Stimulated activated CD4-positive, alpha-beta T cell treated with anti-CD3 and anti-CD28 coated beads, TNF-alpha, amount 100 ng/mL, for 1 hour (primary cell): Measurements from ENCODE around the gene SLC35E1.

ENCODE experiments used
- DNase-seq, 3 donors: peaks; one replicate each; pipeline ENCODE4 v3.0.0-alpha.2; 2020; ENCODE audit warnings: low read depth in 3 of 3, low spot score in 1 of 3

The SLC35E1 gene

DNA sequence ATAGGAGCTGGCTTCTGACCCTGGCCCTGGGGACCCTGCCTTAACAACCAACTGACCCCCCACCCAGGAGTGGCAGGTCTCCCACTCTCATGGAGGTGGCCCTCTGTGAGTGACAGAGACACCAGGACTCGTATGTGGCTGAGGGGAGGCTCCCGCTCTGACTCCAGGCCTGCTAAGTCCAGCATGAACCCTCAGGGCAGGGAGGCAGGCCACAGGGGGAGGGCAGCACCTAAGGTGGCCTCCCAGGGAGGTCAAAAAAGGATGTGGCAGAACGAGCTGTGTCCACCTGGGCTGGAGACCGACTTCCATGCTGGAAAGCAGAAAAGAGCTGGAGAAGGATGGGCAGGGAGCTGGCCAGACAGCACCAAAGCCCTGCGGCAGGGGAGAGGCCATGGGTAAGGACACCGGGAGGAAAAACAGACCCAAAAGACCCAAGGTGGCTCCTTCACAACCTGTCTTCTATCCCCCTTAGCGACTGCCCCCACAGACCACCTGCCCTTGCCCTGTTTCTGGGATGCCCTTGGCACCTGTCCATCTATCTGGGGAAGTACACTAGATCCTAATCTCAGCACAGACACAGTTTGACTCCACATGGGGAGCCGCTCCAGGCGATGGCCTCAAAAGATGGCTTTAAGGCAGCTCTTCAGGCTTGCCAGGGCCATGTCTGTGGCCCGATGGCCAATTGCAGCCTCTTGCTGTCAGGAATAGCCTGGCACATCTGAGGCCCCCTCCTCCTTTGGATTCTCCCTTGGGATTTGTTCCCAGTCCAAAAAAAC, 10.5 kb upstream of the SLC35E1 start:
- DNase-seq: no peak

DNA sequence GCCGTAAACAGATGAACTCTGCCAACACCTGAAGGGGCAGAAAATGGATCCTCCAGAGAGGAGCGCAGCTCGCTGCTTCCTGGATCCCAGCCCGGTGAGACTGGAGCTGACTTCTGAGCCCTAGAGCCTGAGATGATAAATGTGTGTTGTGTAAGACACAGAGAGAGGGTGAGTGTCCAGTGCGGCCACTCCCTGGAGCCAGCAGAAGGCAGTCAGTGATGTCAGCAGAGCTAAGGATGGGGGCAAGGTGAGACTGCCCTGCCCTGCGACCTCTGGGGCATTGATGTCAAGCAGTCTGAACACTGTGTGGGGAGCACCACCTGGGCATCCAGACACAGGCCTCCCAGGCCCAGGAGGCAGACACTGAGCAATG, 9.7 kb upstream of the SLC35E1 start:
- DNase-seq: no peak

DNA sequence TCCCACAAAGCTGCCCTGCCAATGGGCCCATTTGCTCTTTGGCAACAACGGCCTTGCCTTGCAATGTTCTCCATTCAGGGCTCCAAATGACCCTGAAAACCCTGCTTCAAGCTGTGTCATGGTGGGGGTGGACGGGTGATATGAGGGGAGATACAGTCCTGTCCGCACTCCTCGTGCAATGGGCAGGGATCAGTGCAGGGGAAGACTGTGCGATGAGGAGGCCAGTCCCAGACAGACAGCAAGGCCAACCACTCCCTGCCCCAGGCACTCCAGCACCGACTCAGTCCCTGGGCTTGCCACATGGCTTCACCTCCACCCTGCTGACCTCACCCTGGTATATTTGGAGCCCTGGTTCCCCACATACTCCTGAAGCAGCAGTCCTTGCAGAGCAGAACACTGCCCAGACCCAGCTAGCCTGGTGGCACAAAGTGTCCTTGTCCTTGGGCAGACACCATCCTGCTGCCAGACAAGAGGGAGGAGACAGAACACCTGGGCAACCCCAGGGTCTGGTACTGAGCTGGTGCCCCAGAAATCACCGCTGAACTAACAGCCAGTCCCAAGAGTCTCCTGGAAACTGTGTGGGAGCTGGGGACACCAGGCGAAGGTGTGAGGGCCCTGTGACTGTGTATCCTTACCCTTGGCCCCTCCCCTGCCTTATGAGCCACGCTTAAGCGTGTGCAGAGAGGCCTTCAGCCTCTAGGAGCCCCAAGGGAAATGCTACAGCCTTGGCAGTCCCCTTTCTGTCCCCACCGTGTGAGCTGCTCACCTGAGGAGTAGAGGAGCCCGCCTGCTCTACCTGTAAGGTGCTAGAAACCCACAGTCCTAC, 9.1 kb upstream of the SLC35E1 start:
- no peak for DNase-seq

DNA sequence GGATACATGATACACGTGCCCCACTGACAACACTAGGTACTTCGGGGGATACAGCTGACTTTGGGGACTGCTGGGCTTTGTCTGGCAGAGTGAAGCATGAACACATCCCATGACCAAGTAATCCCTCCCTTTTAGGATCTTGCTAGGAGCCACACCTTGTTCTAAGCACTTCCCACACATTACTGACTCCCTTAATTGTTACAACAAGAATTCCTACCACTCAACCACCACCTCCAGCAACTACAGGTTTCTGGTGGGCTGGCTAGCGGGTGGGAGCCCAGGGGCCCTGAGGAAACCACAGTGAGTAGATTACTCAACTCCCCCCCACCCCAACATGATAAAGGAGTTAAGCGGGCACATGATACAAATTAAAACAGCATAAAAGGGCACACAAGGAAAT, 7.2 kb upstream of the SLC35E1 start:
- DNase-seq: no peak

DNA sequence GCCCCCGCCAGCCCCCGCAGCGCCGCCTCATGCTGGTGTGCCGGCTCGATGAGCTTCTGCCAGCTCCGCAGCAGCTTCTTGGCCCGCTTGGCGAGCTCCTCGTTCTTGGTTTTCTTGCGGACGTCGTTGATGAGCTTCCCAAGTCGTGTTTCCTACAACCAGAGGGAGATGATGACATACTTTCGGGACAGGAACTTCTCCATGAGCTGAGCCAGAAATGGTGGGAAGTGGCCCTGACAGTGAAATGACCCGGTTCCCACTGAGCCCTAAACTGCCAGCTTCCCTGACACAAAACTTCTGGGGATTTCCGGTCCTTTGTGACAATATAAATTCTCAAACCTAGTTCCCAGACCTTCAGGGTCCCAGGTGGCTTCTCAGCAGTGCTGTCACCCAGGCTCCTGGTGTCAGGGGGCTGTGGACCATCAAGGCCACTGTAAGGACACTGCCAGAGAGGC, 5.3 kb upstream of the SLC35E1 start:
- no peak for DNase-seq

DNA sequence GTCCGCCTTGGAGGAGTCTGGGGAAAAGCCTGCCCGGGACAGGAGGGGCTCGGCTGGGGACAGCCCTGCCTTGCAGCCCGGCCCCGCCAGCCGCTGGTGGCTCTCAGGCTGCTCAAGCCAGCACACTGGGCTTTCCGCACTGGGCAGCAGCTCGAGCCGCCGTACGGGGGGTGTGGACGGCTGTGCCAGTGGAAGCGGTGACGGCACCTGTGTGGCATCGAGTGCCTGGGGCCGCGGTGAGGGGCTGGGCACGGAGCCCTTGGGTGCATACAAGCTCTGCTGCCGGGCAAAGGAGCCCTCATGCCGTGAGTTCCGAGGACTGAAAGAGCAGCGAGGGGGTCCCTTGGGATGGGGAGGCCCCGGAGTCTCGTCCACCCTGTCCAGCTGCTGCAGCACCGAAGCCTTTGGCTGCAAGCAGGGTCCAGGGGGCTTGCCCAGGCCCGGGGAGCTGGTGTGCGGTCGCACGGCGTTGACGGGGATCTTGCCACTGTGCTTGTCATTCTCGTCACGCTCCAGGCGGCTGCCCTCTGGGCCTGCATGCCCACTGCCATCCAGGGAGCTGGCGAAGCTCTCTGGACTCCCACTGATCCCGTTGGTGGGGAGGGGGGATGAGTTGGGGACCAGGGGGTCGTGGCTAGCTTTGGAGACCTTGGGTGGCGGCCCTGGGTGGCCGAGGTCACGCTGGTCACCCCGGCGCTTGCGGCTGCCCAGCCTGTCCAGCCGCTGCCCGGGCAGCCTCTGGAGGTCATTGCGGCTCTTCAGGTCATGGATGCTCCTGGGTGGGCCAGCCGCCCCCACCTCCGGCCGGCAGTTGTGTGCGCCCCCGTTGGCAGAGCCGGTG, 4.7 kb upstream of the SLC35E1 start:
- DNase-seq: no peak

DNA sequence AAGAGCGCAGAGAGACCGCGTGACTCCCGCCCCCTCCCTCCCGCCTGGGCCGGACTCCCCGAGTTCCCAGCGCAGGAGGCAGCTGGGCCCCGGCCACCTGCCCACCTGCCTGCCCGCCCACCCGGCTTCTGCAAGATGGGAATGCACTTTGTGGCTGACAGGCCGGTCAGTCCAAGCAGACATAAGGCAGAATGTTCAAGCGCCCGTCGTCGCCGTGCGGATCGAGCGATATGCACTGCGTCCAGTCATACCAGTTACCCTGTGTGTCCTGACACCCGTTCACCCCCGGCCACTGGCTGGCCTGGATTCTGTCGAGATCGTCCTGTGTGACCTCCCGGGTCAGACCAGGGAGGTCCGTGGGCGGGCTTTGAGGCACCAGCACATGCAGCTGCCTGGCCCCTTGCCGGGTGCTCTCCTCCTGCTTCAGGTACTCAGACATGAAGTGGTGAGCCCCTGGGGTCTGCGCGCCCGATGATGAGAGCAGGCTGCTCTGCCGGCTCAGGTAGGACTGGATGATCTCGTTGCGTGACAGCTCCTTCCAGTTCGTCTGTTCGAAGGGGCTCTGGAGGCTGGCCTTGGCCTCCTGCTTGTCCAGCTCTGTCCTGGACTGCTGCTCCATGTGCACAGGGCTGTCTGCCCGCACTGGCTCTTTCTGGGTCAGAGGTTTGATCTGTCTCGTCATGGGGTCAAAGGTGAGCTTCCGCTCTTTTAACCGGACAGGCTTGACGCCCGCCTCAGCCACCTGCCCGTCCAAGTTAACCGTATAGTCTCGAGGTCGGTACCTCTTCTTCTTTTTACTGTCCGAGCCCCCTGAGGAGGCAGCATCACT, 3.9 kb upstream of the SLC35E1 start:
- no peak for DNase-seq

DNA sequence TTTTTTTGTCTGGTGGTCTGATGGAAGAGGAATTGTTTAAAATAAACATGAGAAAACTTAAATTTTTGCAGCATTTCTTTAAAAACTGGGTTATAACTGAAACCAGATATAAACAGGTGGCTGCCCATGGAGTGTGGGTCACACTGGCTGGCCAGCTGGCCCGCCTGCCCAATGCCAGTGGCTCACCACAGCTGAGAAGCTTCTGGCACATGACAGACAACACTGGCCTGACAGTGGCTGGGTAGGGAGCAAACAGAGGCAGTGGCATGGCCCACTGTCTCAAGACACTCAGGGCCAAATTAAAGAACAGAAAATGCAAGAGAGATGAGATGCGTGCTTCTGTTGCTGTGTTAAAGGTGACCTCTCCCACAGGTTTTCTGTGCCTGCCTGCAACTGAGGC, 3.1 kb upstream of the SLC35E1 start:
- no peak for DNase-seq

DNA sequence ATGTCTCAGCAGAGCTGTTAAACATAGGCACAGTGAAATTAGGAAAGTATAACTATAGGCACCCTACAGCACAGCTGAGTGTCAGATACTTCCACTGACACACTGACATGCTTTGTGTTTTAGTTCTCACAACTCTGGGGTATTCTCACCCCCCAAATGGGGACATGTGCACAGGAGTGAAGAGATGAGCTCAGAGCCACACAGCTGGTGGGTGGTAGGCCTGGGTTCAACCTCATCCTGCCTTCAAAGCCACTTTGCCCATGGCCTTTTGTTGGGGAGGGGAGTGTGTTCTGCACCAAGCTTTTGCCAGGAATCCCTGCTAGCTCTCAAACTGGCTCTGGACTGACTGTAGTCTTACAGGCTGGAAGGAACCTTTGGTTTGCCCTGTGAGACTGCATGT, 1.7 kb upstream of the SLC35E1 start:
- no peak for DNase-seq

DNA sequence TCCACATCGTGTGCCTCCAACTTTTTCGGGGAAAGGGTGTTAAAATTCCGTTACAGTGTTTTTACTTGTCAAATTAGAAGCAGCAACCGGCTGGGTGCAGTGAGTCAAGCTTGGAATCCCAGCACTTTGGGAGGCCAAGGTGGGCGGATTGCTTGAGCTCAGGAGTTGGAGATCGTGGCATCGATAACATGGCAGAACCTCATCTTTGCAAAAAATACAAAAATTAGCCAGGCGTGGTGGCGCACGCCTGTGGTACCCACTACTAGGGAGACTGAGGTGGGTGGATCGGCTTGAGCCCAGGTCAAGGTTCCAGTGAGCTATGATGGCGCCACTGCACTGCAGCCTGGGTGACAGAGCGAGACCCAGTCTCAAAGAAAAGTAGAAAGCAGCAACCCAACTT, 1.1 kb upstream of the SLC35E1 start:
- no peak for DNase-seq

DNA sequence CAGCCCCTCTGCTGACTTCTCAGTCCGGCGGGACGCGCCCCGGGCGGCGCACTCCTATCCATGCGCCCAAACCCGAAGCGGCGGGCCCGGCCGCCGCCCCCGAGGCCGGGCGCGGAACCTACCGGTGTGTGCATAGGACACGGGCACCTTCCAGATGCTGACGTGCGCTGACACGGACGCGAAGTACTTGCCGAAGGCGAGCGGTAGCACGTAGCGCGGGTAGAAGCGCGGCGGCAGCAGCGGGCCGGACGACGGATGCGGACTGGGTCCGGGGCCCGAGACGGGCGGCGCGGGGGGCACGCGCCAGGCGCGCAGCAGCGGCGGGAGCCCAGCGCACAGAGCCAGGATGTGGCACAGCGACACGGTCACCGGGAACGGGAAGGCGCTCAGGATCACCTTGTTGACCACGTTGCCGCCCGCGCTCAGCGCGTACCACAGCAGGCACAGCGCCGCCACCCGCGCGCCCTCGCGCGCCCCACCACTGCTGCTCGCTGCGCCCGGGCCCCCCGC, 338 bp downstream of the SLC35E1 start:
- DNase-seq: no peak

DNA sequence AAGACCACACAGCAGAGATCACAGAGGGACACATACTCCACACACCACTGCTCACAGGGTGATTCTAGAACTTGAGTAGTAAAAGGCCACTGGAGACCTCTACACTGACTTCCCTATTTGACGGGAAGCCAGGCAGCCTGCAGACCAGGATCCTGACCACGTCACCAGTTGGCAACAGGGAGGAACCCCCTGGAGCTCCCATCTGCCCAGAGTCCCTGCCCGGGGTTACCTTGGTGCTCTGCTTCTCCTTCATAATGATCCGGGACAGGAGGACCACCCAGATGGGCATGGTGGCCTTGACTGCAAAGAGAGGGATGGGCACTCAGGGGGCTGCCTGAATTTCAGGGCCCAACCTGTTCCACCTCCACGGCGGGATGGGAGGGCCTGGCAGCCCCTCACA, 932 bp downstream of the SLC35E1 start:
- DNase-seq: no peak

DNA sequence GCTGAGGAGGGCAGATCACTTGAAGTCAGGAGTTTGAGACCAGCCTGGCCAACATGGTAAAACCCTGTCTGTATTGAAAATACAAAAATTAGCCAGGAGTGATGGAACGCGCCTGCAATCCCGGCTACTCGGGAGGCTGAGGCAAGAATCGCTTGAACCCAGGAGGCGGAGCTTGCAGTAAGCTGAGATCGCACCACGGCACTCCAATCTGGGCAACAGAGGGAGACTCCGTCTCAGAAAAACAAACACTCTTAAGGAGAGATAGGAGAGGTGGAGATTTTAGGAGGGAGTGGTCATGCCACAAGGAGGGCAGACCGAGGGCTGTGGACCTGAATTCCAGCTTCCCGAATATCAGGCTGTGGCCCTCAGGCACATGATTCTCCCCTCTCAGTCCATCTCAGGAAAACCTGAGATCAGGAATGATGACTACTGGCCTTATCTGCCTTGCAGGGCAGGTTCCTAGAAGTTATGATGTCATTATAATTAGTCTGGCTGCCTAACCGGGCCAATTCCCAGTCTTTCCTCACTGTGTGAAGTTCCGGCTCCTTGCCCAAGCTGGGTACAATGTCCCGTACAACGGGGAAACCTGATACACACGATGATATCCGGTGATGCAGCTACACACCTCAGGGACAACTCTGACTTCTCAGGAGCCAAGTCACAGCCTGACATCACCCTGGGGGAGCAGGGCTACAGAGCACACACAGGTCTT, 2.5 kb downstream of the SLC35E1 start:
- no peak for DNase-seq

DNA sequence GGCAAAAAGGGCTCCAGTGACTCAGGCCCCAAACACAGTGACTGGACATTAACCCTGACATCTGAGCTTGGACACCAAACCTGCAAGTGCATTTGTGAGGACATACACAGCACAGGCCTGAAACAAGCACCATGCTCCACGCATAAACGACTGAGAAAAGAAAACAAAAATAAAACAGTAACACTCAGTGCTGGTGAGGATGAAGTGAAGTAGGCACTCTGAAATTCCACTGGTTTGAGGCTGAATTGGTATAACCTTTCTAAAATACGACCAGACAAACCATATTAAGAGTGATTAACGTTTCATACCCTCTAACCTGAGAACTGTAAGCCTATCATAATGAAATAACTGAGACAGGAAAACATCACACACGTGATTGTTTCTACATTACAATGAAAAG, 5.5 kb downstream of the SLC35E1 start:
- no peak for DNase-seq

DNA sequence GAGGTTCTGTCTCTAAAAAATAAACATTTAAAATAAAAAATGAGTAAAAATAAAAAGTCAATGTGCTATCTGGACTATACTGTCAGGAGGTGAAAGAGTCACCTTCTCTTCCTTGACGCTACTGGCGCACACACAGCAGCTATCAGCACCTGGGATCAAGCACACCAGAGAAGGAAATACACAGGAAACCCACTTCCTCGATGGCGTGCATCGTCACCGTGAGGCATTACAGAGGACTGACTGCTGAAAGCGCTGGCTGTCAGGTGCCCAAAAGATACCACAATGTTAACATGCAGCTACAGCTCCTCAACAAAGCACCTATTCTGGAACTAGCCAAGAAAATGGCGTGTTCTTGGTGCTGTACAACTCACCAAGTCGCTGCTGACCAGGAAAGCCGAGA, 6.1 kb downstream of the SLC35E1 start:
- DNase-seq: peak in 2 of 3 donors; percentile 63

DNA sequence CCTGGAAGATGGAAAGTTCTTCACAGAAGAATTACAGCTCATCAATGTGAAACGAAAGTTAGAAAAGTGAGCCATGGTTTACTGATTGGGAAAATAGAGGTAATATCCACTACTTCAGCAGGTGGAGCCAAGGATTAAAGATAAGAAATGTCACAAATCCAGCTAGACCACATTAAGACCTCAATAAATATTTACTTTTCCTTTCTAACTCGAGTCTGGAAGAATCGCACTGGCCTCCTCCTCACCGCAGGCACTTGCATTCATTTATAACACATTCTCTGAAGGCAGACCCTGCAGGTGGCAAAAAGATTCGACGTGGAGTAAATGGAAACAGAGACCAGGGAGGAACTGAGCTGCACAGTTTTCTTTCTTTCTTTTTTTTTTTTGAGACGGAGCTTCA, 7.4 kb downstream of the SLC35E1 start:
- no peak for DNase-seq

DNA sequence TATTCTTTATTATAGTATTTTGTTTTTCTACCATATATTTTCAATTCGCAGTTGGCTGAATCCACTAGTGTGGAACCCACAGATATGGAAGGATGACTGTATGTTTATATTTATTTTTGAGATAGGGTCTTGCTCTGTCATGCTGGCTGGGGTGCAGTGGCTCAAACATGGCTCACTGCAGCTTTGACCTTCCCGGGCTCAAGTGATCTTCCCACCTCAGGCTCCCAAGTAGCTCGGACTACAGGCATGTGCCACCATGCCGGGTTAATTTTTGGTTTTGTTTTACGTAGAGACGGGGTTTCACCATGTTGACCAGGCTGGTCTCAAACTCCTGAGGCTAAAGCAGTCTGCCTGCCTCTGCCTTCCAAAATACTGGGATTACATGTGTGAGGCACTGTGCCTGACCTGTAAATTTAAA, 9.6 kb downstream of the SLC35E1 start:
- DNase-seq: no peak

DNA sequence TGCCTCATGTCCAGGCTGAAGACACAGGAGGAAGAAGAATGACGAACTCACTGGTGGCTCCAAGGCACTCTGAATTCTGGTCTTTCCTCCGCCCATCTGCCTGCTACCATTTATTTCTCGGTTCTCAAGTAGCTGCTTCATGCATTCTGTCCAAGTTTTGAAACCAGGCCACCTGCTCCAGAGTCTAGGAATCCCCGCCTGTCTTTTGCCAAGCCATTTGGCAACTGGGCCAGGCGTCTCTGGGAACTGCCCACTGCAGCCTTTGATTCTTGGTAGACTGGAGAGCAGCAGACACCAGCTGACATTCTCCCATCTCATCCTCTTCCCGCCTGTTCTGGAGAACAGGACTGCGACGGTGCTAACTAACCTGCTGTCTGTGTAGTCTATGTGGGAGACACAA, 10.8 kb downstream of the SLC35E1 start:
- DNase-seq: no peak

DNA sequence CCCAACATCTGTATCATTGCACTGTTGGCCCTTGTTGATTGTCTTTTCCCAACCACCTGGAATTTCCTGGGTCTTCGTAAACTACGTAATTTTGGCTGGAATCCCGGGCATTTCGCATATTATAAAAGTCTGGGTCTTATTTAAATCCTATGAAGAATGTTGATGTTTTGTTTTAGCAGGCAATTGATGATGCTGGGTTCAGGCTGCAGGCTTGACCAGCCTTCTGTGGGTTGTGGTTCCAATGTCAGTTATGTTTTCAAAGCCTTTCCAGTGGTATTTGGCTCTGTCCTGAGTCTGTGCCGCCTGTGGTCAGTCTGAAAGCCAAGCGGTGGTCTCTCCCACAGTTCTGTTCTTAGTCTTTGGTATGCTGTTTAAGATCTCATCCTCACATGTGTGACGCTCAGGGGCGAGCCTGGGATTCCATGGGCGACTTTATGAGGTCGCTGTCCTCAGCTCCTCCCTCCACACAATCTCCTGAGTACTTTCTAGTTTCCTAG, 12.4 kb downstream of the SLC35E1 start:
- DNase-seq: no peak

DNA sequence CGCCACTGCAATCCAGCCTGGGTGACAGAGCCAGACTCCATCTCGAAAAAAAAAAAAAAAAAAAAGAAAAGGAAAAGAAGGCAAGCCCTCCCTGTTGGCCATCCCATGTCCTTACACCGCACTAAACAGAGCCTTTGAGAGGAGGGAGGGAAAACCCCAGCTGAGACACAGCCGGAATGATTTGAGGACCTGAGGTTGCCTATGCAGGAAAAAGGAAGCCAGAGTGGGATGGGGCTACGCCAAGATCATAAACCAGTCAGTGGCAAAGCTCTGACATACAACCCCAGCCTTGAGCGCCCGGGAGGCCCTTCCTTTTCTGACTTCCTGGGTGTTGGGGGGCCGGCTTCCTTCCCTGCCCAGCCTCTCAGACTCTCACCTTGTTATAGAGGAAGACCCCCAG, 17.4 kb downstream of the SLC35E1 start:
- no peak for DNase-seq
